Lung (tissue), 12 donors: ENCODE measurements around the gene ALPK3. TPM values are rescaled to one million over a fixed set of nuclear protein-coding genes. Genes with fewer than 3 reads are reported as not detected.

Experiments
- ATAC-seq: fragments of 200-7000 bp; cut with Tn5 transposase; one replicate; pipeline ENCODE4 v1.9.1; 2020; ENCODE audit warnings: moderate number of reproducible peaks; ENCODE audit not compliant: insufficient read depth, low FRiP score
- DNase-seq, 3 donors: peaks; one replicate each; pipeline ENCODE4 v3.0.0-alpha.2; 2013 to 2017
- H3K27ac ChIP-seq, 2 donors: one replicate each; pipeline ENCODE4 v1.5.1; 2013; ENCODE audit warnings: mild to moderate bottlenecking in 2 of 2, moderate library complexity in 2 of 2, control low read depth in 1 of 2, inconsistent platforms in 1 of 2, low read depth in 1 of 2, low read length in 1 of 2
- H3K27me3 ChIP-seq, 3 donors: one replicate each; pipeline ENCODE4 v1.5.1; 2013; ENCODE audit warnings: low read length in 2 of 3; ENCODE audit not compliant: control insufficient read depth in 3 of 3, insufficient read depth in 3 of 3
- H3K36me3 ChIP-seq, 4 donors: one replicate each; pipeline ENCODE4 v1.5.1; 2013; ENCODE audit warnings: low read length in 4 of 4, mild to moderate bottlenecking in 1 of 4, moderate library complexity in 1 of 4; ENCODE audit not compliant: control insufficient read depth in 4 of 4, insufficient read depth in 4 of 4
- H3K4me1 ChIP-seq, 5 donors: one replicate each; pipeline ENCODE4 v1.5.1; 2013; ENCODE audit warnings: low read length in 5 of 5, mild to moderate bottlenecking in 2 of 5, moderate library complexity in 1 of 5; ENCODE audit not compliant: control insufficient read depth in 5 of 5, insufficient read depth in 5 of 5
- H3K4me3 ChIP-seq: one replicate; pipeline ENCODE4 v1.5.1; 2013; ENCODE audit warnings: mild to moderate bottlenecking, control low read depth, moderate library complexity
- H3K9ac ChIP-seq, 2 donors: one replicate each; pipeline ENCODE4 v1.5.1; 2013; ENCODE audit warnings: low read length in 2 of 2, control low read depth in 1 of 2; ENCODE audit not compliant: insufficient read depth in 1 of 2
- H3K9me3 ChIP-seq, 4 donors: one replicate each; pipeline ENCODE4 v1.5.1; 2013; ENCODE audit warnings: low read length in 3 of 4, mild to moderate bottlenecking in 1 of 4, moderate library complexity in 1 of 4; ENCODE audit not compliant: control insufficient read depth in 4 of 4, insufficient read depth in 3 of 4
- CTCF ChIP-seq: IDR thresholded peaks from 2 replicates; pipeline ENCODE4 v1.5.1; 2012; ENCODE audit warnings: mild to moderate bottlenecking; ENCODE audit errors: control extremely low read depth, extremely low read depth
- WGBS, 2 donors: extraction: QIAGEN DNeasy Blood & Tissue Kit; methylation state at CpG; one replicate each; pipeline ENCODE4 v1.1.7; 2013; 5-methylcytosine and 5-hydroxymethylcytosine counted together
- polyA plus RNA-seq, 2 donors: library from polyadenylated mRNA; stranded (reverse); fragments of 200-250 nt; gene quantifications; one replicate each; pipeline ENCODE4 v1.2.1, GENCODE V29; 2013
- total RNA-seq, 2 donors: library from RNA; depleted of rRNA in 1 of 2; stranded (reverse); fragments of >200 nt in 1 of 2; gene quantifications; one replicate each; pipeline ENCODE4 v1.2.1, GENCODE V29; 2014 to 2021
- donor health status: control.
- donor health status: control.
- donor health status: Bipolar disorder and iron deficiency.
- donor health status: healthy.
- donor health status: DM: yes; HTN: yes; CAD: no.

The ALPK3 gene
- total and polyA plus RNA-seq, 4 donors, result 3.1 to 12.2 (median 6.2) TPM

DNA sequence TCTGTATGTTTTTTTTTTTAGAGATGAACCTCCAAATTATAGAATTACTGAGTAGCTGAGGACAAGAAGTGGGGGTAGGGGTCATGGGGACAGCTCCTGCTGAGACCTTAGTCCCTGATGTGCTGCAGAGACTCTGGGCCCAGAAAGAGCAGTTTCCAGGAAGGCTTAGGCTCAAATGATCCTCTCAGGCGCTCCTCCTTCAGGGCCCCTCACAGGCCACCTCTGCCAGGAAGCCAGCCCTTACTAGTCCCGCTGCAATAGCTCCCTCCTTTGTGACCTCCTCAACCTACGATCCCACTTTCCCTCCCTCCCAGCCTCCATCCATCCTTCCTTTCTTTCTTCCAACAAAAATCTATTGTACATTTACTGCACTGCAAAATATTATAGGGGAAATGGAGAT is 91.9 kb downstream of the ALPK3 start:
- Histone ChIP-seq H3K27me3 (no peaks in the 10 kb centered on the region), H3K4me1 (peaks cover 0 to 27% (median 0%) of the 10 kb centered on the region in 5 donors), H3K9ac (no peak overlapping the region), H3K9me3 (no peaks in the 10 kb centered on the region), H3K4me3 (no peak overlapping the region), H3K27ac (no peak overlapping the region), H3K36me3 (no peaks in the 10 kb centered on the region)
- DNase-seq (no peak), ATAC-seq (no peak)
- WGBS, 2 donors, result 94% methylated on average over 3 of the region's 3 CpGs
- no peak for TF ChIP-seq CTCF

GRCh38 chr15:84909782-84910181 is 92.6 kb downstream of the ALPK3 start:
- Histone ChIP-seq H3K4me1 (peaks cover 0 to 31% (median 0%) of the 10 kb centered on the region in 5 donors), H3K9me3 (no peaks in the 10 kb centered on the region), H3K9ac (no peak overlapping the region), H3K27me3 (no peaks in the 10 kb centered on the region), H3K4me3 (no peak overlapping the region), H3K27ac (no peak overlapping the region), H3K36me3 (no peaks in the 10 kb centered on the region)
- no peak for DNase-seq
- TF ChIP-seq CTCF, result no peak
- WGBS, 2 donors, result 87 to 100% methylated on average over 4 of the region's 4 CpGs
- no peak for ATAC-seq

- Histone ChIP-seq H3K4me3 (no peak overlapping the region), H3K4me1 (peaks cover 0 to 25% (median 0%) of the 10 kb centered on the region in 5 donors), H3K27me3 (no peaks in the 10 kb centered on the region), H3K9me3 (no peaks in the 10 kb centered on the region), H3K9ac (no peak overlapping the region), H3K27ac (no peak overlapping the region), H3K36me3 (no peaks in the 10 kb centered on the region)
- DNase-seq (no peak), ATAC-seq (no peak)
- TF ChIP-seq CTCF, result no peak
- WGBS, 2 donors, result 90 to 95% methylated on average over 17 of the region's 17 CpGs
Measured at GRCh38 chr15:84910928-84911623, 93.9 kb downstream of the ALPK3 start.
